K562 (cell line): Measurements from ENCODE around the gene ANO2. TPM values are rescaled to one million over a fixed set of nuclear protein-coding genes. Genes with fewer than 3 reads are reported as not detected.

Experiments
- ATAC-seq: fragments of 200-7000 bp; cut with Tn5 transposase; 3 replicates; pipeline ENCODE4 v1.9.1; 2020; ENCODE audit warnings: moderate library complexity
- BruUV-seq: library from RNA; stranded (reverse); fragments of 400-500 nt; replicated peaks from 2 replicates; lab custom pipeline; 2021; lab: Mats Ljungman, UMichigan
- CTCF ChIA-PET: fragments of 300-600 bp; formaldehyde crosslinking; extraction: SDS; loops from one replicate; lab custom pipeline; 2021; ENCODE audit warnings: low intra/inter-chr PET ratio; lab: Yijun Ruan, JAX
- POLR2A ChIA-PET: fragments of 300-600, 350-650 bp; sonication (Branson Sonifier 250); formaldehyde crosslinking; extraction: SDS; loops from one replicate; lab custom pipeline; 2021; ENCODE audit warnings: antibody characterized with exemption, inconsistent platforms; lab: Yijun Ruan, JAX
- DNase-seq, 4 experiments: peaks; one replicate each; pipeline versions ENCODE4 v3.0.0 to v3.0.0-alpha.2; 2011 to 2018; ENCODE audit warnings: low spot score in 3 of 4, mixed read lengths in 3 of 4; ENCODE audit errors: extremely low read depth in 1 of 4
- FAIRE-seq: peaks from 2 replicates; lab custom pipeline; 2011; peaks lifted over from hg19 to GRCh38; lab: Jason Lieb, UNC
- H2AFZ ChIP-seq: 2 replicates; pipeline ENCODE4 v1.6.0; 2011; ENCODE audit warnings: low read depth, low read length, control low read depth, inconsistent platforms
- H3K27ac ChIP-seq: fragments of 200-600 bp; 3 replicates; pipeline ENCODE4 v1.8.0; 2011; ENCODE audit warnings: low read depth, mild to moderate bottlenecking, control low read depth, inconsistent platforms, low read length, moderate library complexity, mixed read lengths; ENCODE audit errors: extremely low read depth
- H3K27me3 ChIP-seq, 2 experiments: fragments of 300-600 bp in 1 of 2; 2 replicates in 1 of 2; 3 replicates in 1 of 2; pipeline versions ENCODE4 v1.6.0 to v1.8.0; 2011; ENCODE audit warnings: inconsistent platforms in 2 of 2, low read length in 2 of 2, mild to moderate bottlenecking in 1 of 2, mixed read lengths in 1 of 2, moderate library complexity in 1 of 2; ENCODE audit not compliant: control insufficient read depth in 2 of 2, insufficient read depth in 2 of 2
- H3K36me3 ChIP-seq: fragments of 300-600 bp; 3 replicates; pipeline ENCODE4 v1.8.0; 2011; ENCODE audit warnings: mild to moderate bottlenecking, low read length, inconsistent platforms; ENCODE audit not compliant: control insufficient read depth, insufficient read depth
- H3K4me1 ChIP-seq, 2 experiments: fragments of 200-600 bp in 1 of 2; replicated peaks in 1 of 2; 2 replicates in 1 of 2; 3 replicates in 1 of 2; pipeline versions ENCODE4 v1.5.1 to v1.8.0; 2011; ENCODE audit warnings: inconsistent platforms in 2 of 2, low read length in 2 of 2, mild to moderate bottlenecking in 1 of 2, mixed read lengths in 1 of 2, moderate library complexity in 1 of 2; ENCODE audit not compliant: control insufficient read depth in 2 of 2, insufficient read depth in 2 of 2
- H3K4me2 ChIP-seq: 2 replicates; pipeline ENCODE4 v1.6.1; 2011; ENCODE audit warnings: low read length, control low read depth, inconsistent platforms, mixed read lengths; ENCODE audit not compliant: insufficient read depth
- H3K4me3 ChIP-seq: fragments of 200-600 bp; sonication (generic), shearing (Covaris generic); 2 replicates; pipeline ENCODE4 v1.5.1; 2016; ENCODE audit warnings: control low read depth, inconsistent platforms
- H3K79me2 ChIP-seq: fragments of 200-600 bp; 3 replicates; pipeline ENCODE4 v1.8.0; 2011; ENCODE audit warnings: low read length, inconsistent platforms; ENCODE audit not compliant: control insufficient read depth, insufficient read depth
- H3K9ac ChIP-seq, 2 experiments: 2 replicates each; pipeline versions ENCODE4 v1.6.0 to v1.6.1; 2011; ENCODE audit warnings: low read depth in 2 of 2, low read length in 2 of 2, control low read depth in 1 of 2, inconsistent platforms in 1 of 2, mild to moderate bottlenecking in 1 of 2, mixed read lengths in 1 of 2; ENCODE audit not compliant: insufficient read depth in 1 of 2
- H3K9me1 ChIP-seq: one replicate; pipeline ENCODE4 v1.6.0; 2011; ENCODE audit warnings: inconsistent platforms, mild to moderate bottlenecking, low read length, moderate library complexity; ENCODE audit not compliant: control insufficient read depth, insufficient read depth
- H3K9me3 ChIP-seq: replicated peaks from 2 replicates; pipeline ENCODE4 v1.5.1; 2011; ENCODE audit warnings: low read depth, low read length, inconsistent platforms; ENCODE audit not compliant: control insufficient read depth, insufficient read depth
- H4K20me1 ChIP-seq: replicated peaks from 2 replicates; pipeline ENCODE4 v1.6.1; 2011; ENCODE audit warnings: low read length, inconsistent platforms, mixed read lengths; ENCODE audit not compliant: control insufficient read depth, insufficient read depth
- AFF4 ChIP-seq: sonication (generic); formaldehyde crosslinking; IDR thresholded peaks from 2 replicates; pipeline ENCODE4 v1.8.0; 2023; ENCODE audit warnings: mild to moderate bottlenecking, missing genetic modification reagents
- BRF1 ChIP-seq: IDR thresholded peaks from 3 replicates; pipeline ENCODE4 v1.6.1; 2011; ENCODE audit warnings: borderline replicate concordance, mild to moderate bottlenecking; ENCODE audit not compliant: insufficient read length; ENCODE audit errors: extremely low read depth
- CAMTA2 ChIP-seq: fragments of 250-450 bp; sonication (Bioruptor Pico); conservative IDR thresholded peaks from 2 replicates; pipeline ENCODE4 v1.5.1; 2022
- CBFB ChIP-seq: sonication (generic); formaldehyde crosslinking; IDR thresholded peaks from 2 replicates; pipeline ENCODE4 v1.4.0; 2020; ENCODE audit warnings: mild to moderate bottlenecking, missing genetic modification reagents
- FOSL1 ChIP-seq: fragments of 200-800 bp; sonication (Bioruptor generic); conservative IDR thresholded peaks from 2 replicates; pipeline ENCODE4 v1.6.1; 2016; ENCODE audit warnings: missing genetic modification characterization, missing compliant biosample characterization
- GABPA ChIP-seq: fragments of 200-800 bp; sonication (Bioruptor generic); conservative IDR thresholded peaks from 2 replicates; pipeline ENCODE4 v1.6.1; 2016; ENCODE audit warnings: low read depth, missing genetic modification characterization, missing compliant biosample characterization
- GTF2E2 ChIP-seq: fragments of 200-800 bp; sonication (Bioruptor generic); IDR thresholded peaks from 2 replicates; pipeline ENCODE4 v1.6.1; 2016; ENCODE audit warnings: missing genetic modification characterization, missing compliant biosample characterization
- MYC ChIP-seq, 2 experiments: fragments of 250-450 bp in 1 of 2; sonication (Bioruptor Pico) in 1 of 2; IDR thresholded peaks; 2 replicates each; pipeline versions ENCODE4 v1.5.1 to v1.6.1; 2012 to 2021; ENCODE audit warnings: low read depth in 2 of 2, borderline replicate concordance in 1 of 2, improper control_type of control experiment in 1 of 2, low read length in 1 of 2, mild to moderate bottlenecking in 1 of 2, moderate library complexity in 1 of 2
- NONO ChIP-seq, 2 experiments: fragments of 200-400 bp in 1 of 2; fragments of 450-650 bp in 1 of 2; formaldehyde crosslinking in 1 of 2; IDR thresholded peaks; 2 replicates each; pipeline ENCODE4 v1.6.1; 2017; ENCODE audit warnings: low read depth in 2 of 2, mild to moderate bottlenecking in 2 of 2, moderate library complexity in 2 of 2, low read length in 1 of 2
- RAD51 ChIP-seq: fragments of 450-650 bp; IDR thresholded peaks from 2 replicates; pipeline ENCODE4 v1.7.1; 2016; ENCODE audit warnings: low read depth, mild to moderate bottlenecking, borderline replicate concordance
- STAG1 ChIP-seq: sonication (generic); formaldehyde crosslinking; IDR thresholded peaks from 2 replicates; pipeline ENCODE4 v1.5.0; 2020; ENCODE audit warnings: missing genetic modification reagents, borderline replicate concordance
- STAT5A ChIP-seq: IDR thresholded peaks from 2 replicates; pipeline ENCODE4 v1.6.1; 2012; ENCODE audit warnings: low read length, inconsistent platforms, borderline replicate concordance
- TAL1 ChIP-seq: fragments of 450-650 bp; IDR thresholded peaks from 2 replicates; pipeline ENCODE4 v1.6.1; 2016; ENCODE audit warnings: mild to moderate bottlenecking
- U2AF1 ChIP-seq: fragments of 200-400 bp; formaldehyde crosslinking; optimal IDR thresholded peaks from 2 replicates; pipeline ENCODE3; 2017; ENCODE audit warnings: mild to moderate bottlenecking, low read depth, low read length, moderate library complexity
- ZNF274 ChIP-seq: IDR thresholded peaks from 2 replicates; pipeline ENCODE4 v1.6.1; 2011; ENCODE audit warnings: low read depth, mild to moderate bottlenecking, low read length, moderate library complexity, borderline replicate concordance
- ZNF507 ChIP-seq: conservative IDR thresholded peaks from 2 replicates; pipeline ENCODE4 v1.6.1; 2017; ENCODE audit warnings: missing genetic modification characterization, missing compliant biosample characterization
- ZNF511 ChIP-seq: sonication (generic); formaldehyde crosslinking; IDR thresholded peaks from 2 replicates; pipeline ENCODE4 v1.8.0; 2022; ENCODE audit warnings: mild to moderate bottlenecking, missing genetic modification reagents
- ZNF696 ChIP-seq: fragments of 250-450 bp; sonication (Bioruptor Pico); conservative IDR thresholded peaks from 2 replicates; pipeline ENCODE4 v1.4.0; 2020; ENCODE audit warnings: mild to moderate bottlenecking, moderate library complexity
- WGBS: fragments of 100-300 bp; shearing (Covaris generic); methylation state at CpG from one replicate; pipeline ENCODE4 v1.1.6; 2016; ENCODE audit warnings: low coverage, mixed read lengths; ENCODE audit not compliant: insufficient coverage; ENCODE audit errors: missing lambda C conversion rate; 5-methylcytosine and 5-hydroxymethylcytosine counted together
- in situ Hi-C: fragments of 300-500 bp; cut with MboI; formaldehyde crosslinking; loops from 4 replicates; pipeline ENCODE4 v1.15.0; 2018; ENCODE audit warnings: inconsistent platforms, mixed read lengths
- intact Hi-C: fragments of 100-400 bp; cut with micrococcal nuclease; formaldehyde crosslinking; loops from 2 replicates; pipeline ENCODE4 v1.14.2; 2022
- polyA plus RNA-seq, 8 experiments: library from polyadenylated mRNA; depleted of rRNA in 4 of 8; stranded (reverse) in 5 of 8; unstranded in 3 of 8; fragments of >200 nt; fragmentation: Nextera tagmentation in 2 of 8; fragmentation: Illumina TruSeq in 1 of 8; extraction: Ambion mirVana in 2 of 8; extraction: Trizol in 1 of 8; gene quantifications; 2 replicates each; pipeline versions ENCODE4 v1.2.1 to v1.2.3, GENCODE V29; 2011 to 2014; ENCODE audit warnings: inconsistent platforms in 1 of 8, missing spikeins in 1 of 8
- total RNA-seq, 7 experiments: library from RNA; depleted of rRNA in 6 of 7; stranded (reverse); fragments of >200 nt in 6 of 7; fragmentation: Illumina TruSeq in 2 of 7; extraction: Trizol in 2 of 7; gene quantifications; 2 replicates each; pipeline versions ENCODE4 v1.2.1 to v1.2.3, GENCODE V29; 2011 to 2021; ENCODE audit warnings: low replicate concordance in 1 of 7

ANO2 gene
- total and polyA plus RNA-seq, 9 of the 15 experiments (the other 6 are each of a cell fraction or from before 2014, with no cell fraction given) = 0.64 TPM; not detected in 8

- H3K79me2 ChIP-seq = no peaks in the 10 kb centered on the region
- DNase-seq = no peak
- no peak overlapping the region for H3K27ac ChIP-seq
- no peak overlapping the region for H3K4me2 ChIP-seq
- POLR2A ChIA-PET = no interaction called here
- no peaks in the 10 kb centered on the region for H3K9me3 ChIP-seq
- WGBS = 3% methylated on average over 14 of the region's 17 CpGs
- no peak for ATAC-seq
- in situ Hi-C loops (no loop called here), intact Hi-C loops (no loop called here)
- no peak for TF ChIP-seq GTF2E2 (tag)
- TF ChIP-seq AFF4 (CRISPR knock-in tag) = no peak
- TF ChIP-seq TAL1 = no peak
- TF ChIP-seq BRF1 = no peak
- no peak for TF ChIP-seq GABPA (tag)
- no peak for TF ChIP-seq MYC (IDR thresholded peaks at IDR 0.05; ENCODE audit: low read depth, low read length)
- TF ChIP-seq MYC (CRISPR knock-in tag; IDR thresholded peaks at IDR 0.05; ENCODE audit: borderline replicate concordance, low read depth) = no peak
- TF ChIP-seq ZNF511 (CRISPR knock-in tag) = no peak
- no peak for TF ChIP-seq CBFB (CRISPR knock-in tag)
- no peak for TF ChIP-seq ZNF274
- TF ChIP-seq FOSL1 (tag) = no peak
- TF ChIP-seq ZNF696 (CRISPR knock-in tag) = no peak
- no peak for TF ChIP-seq ZNF507 (tag)
- no peak for TF ChIP-seq U2AF1
- no peak for TF ChIP-seq STAT5A
- TF ChIP-seq RAD51 = no peak
- no peak for TF ChIP-seq STAG1 (CRISPR knock-in tag)
- no peak for TF ChIP-seq NONO (IDR thresholded peaks at IDR 0.05; ENCODE audit: low read depth in 2 of 2, low read length in 1 of 2)
- TF ChIP-seq CAMTA2 (CRISPR knock-in tag) = no peak
- no peak overlapping the region for H2AFZ ChIP-seq
- no peak for FAIRE-seq
- H3K27me3 ChIP-seq = peaks cover 0 to 40% of the 10 kb centered on the region in 2 experiments; a peak in 4 of 5 replicates
- no peaks in the 10 kb centered on the region for H3K4me1 ChIP-seq
- H4K20me1 ChIP-seq = no peaks in the 10 kb centered on the region; the same call in 1 of the 2 replicates
- H3K4me3 ChIP-seq = no peak overlapping the region
- BruUV-seq = no TSS peak
- H3K9ac ChIP-seq = no peak overlapping the region
- no peaks in the 10 kb centered on the region for H3K9me1 ChIP-seq
- CTCF ChIA-PET = no interaction called here
- H3K36me3 ChIP-seq = no peaks in the 10 kb centered on the region
These were observed 376.6 kb downstream of the ANO2 start for GRCh38 chr12:5568325-5568981.
